ENCODE data around the gene PTPA.

DNA sequence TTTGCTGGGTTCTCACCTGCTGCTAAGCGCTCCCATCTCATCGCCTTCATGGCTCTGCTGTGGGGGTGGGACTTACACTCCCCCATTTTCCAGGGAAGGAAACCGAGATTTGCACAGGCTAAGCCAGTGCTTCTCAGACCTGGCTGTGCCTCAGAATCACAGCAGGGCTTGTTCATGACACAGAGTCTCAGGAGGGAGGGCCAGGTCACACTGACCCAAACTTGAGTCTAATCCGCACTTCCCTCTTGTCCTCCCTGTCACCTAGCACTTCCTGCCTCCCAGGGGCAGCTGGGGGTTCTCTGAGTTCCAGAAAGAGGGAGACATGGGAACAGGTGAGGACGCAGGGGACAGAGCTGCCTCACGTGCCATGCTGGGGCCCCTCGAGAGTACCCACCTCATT lies 82.4 kb downstream of the PTPA start:
- TF ChIP-seq POLR2AphosphoS5 (IDR thresholded peaks at IDR 0.05) (no peak), POLR2A (IDR thresholded peaks at IDR 0.05) (no peak)
- TF ChIP-seq, protein P1, sequence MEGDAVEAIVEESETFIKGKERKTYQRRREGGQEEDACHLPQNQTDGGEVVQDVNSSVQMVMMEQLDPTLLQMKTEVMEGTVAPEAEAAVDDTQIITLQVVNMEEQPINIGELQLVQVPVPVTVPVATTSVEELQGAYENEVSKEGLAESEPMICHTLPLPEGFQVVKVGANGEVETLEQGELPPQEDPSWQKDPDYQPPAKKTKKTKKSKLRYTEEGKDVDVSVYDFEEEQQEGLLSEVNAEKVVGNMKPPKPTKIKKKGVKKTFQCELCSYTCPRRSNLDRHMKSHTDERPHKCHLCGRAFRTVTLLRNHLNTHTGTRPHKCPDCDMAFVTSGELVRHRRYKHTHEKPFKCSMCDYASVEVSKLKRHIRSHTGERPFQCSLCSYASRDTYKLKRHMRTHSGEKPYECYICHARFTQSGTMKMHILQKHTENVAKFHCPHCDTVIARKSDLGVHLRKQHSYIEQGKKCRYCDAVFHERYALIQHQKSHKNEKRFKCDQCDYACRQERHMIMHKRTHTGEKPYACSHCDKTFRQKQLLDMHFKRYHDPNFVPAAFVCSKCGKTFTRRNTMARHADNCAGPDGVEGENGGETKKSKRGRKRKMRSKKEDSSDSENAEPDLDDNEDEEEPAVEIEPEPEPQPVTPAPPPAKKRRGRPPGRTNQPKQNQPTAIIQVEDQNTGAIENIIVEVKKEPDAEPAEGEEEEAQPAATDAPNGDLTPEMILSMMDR (IDR thresholded peaks at IDR 0.05) = no peak

Measured in breast epithelium (tissue), 3 donors.